HT-29 (cell line): ENCODE results near the gene PPP4R4. TPM values are rescaled to one million over a fixed set of nuclear protein-coding genes. Genes with fewer than 3 reads are reported as not detected.

ENCODE experiments used
- DNase-seq: peaks from one replicate; pipeline ENCODE4 v3.0.0-alpha.2; 2015; ENCODE audit warnings: low spot score
- total RNA-seq: library from RNA; depleted of rRNA; stranded (reverse); fragments of >200 nt; shearing (Covaris generic); gene quantifications from 2 replicates; pipeline ENCODE4 v1.2.3, GENCODE V29; 2014; rRNA removed

Gene PPP4R4, protein sequence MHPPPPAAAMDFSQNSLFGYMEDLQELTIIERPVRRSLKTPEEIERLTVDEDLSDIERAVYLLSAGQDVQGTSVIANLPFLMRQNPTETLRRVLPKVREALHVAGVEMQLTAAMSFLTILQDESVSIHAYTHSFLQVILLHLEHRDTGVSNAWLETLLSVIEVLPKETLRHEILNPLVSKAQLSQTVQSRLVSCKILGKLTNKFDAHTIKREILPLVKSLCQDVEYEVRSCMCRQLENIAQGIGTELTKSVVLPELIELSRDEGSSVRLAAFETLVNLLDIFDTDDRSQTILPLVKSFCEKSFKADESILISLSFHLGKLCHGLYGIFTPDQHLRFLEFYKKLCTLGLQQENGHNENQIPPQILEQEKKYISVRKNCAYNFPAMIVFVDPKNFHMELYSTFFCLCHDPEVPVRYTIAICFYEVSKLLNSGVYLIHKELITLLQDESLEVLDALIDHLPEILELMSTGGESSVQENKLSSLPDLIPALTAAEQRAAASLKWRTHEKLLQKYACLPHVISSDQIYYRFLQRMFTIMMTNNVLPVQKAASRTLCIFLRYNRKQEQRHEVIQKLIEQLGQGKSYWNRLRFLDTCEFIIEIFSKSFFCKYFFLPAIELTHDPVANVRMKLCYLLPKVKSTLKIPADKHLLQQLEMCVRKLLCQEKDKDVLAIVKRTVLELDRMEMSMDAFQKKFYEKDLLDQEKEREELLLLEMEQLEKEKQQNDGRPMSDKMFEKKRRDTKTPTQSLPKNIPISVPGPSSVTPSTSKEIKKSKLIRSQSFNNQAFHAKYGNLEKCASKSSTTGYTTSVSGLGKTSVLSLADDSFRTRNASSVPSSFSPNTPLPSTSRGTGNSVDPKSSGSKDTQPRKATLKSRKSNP
- total RNA-seq, result 0.03 and 0.94 TPM in 2 replicates

DNA sequence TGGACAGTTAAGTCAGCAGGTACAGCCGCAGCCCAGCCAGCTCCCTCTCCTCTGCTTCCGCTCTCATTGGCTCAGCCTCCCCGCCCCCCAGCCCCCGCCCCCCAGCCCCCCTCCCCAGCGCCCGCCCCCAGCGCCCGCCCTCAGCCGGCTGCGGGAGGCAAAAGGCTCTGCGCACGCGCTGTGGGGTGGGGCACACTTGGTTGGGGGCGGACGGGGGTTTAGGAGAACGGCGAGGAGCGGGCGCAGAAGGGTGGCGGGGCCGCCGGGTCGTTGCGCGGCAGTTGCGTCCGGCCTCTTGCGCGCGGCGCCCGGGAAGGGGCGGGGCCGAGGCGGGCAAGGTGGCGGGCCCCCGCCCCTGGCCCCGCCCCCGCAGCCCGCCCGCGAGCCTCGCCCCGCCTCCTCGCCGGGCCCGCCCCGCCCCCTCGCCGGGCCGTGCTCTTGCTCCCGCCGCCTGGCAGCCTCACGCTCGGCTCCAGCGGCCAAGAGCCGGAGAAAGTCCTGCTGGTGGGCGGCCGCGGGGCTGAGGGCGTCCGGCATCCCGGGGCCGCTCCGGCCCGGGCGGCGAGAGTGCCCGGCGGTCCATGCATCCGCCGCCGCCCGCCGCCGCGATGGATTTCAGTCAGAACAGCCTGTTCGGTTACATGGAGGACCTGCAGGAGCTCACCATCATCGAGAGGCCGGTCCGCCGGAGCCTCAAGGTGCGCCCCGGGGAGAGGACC, at the start of gene PPP4R4:
TSS of gene PPP4R4 (plus strand) at position 438 of the 719 bp plus-strand sequence. CDS start at position 582, 144 bp downstream.
- peak; percentile 40 for DNase-seq

DNA sequence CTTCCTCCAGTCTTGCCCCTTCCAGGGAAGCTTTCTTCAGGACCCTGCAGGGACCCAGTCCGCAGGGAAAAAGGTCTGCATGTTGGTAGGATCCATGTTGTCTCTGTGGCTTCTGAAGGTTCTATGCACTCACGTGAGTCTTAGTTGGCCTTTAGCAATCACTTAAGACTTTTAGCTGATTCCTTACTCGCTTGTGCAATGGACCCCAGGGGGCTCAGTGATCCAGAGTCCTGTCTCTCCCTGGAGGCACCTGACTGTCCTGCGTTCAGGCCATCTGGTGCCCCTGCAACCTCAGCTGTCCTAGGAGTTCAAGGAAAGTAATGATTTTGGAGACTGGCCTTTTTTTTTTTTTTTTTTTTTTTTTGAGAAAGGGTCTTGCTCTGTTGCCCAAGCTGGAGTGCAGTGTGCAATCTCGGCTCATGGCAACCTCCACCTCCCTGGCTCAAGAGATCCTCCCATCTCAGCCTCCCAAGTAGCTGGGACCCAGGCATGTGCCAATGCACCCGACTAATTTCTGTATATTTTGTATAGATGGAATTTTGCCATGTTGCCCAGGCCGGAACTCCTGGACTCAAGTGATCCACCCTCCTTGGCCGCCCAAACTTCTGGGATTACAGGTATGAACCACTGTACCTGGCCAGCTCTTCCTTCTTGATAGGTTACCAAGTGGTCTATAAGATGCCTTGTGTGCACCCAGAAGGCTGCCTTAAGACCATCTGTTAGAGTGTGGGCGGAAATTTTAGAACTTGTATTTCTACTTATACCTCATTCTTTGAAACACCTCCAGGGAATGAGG, 49.3 kb upstream of the PPP4R4 start:
- no peak for DNase-seq

DNA sequence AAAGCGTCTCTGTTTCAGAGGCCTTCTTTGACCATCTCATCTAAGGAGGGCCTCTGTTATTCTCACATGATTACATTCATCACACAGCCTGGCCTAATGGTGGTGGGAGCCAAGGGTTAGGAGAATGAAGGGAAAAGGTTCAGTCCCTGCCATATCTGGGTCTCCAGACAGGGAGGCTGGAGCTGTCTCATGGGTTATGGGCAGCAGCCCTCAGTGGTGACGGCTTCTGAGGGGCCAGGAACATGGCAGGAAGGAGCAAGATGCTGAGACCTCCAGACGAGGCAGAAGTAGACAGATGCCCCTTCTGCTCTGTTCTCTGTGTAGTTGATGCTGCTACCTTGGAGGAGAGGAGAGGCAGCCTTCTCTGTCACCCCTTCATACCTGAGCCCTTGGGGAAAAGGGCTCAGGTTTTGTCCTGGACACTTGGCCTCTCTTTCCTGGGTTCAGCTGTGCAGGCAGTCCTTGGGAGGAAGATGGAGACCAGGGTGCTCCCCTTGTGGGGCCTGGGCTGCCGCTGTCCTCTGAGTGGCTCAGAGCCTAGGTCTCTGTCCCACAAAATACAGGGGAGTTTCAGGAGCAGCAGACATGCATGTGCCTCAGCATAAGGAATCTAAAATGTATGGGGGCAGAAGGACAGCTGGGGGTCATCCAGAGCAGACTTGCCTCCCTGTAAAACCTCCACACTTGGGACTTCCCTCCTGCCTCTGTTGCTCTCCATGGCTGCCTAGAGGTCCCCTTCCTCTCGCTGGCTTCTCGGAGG, 48.3 kb upstream of the PPP4R4 start:
- no peak for DNase-seq

DNA sequence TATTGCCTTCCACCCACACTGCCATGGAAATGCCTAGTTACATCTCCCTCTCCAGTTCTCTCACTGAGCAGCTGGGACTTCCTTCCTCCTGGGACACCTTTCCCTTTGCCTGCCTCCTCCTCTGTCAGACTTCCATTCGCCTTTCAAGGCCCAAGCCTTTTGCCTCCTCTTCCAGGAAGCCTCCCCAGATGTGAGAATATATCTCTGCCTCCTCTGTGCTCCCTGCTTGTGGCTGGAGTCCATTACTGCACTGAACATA, 47.8 kb upstream of the PPP4R4 start:
- no peak for DNase-seq

DNA sequence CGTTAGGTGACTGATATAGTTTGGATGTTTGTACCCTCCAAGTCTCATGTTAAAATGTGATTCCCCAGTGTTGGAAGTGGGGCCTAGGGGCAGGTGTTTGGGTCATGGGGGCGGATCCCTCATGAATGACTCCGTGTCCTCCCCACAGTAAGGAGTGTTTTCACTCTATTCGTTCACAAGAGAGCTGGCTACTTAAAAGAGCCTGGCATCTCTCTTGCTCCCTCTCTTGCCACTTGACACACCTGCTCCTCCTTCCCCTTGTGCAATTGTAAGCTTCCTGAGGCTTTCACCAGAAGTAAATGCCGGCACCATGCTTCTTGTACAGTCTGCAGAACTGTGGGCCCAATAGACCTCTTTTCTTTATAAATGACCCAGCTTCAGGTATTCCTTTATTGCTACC, 47.3 kb upstream of the PPP4R4 start:
- DNase-seq, result no peak

DNA sequence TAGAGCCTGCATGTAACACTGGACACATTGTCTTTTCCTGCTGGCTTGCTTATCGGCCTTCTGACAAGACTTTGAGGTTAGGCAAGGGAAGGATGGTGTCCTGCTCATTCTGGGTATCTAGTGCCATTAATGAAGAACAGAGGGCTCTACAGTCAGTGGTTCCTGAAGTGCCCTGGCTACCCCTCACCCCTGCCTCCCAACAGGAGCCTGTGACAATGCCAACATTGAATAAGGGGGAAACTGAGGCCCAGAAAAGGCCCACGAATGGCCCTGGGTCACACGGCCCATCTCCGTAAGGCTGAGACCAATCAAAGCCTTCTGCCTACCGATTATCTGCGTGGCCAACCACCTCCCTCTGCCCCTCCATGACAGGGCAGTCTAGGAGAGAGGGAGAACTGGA, 46.8 kb upstream of the PPP4R4 start:
- DNase-seq, result no peak

DNA sequence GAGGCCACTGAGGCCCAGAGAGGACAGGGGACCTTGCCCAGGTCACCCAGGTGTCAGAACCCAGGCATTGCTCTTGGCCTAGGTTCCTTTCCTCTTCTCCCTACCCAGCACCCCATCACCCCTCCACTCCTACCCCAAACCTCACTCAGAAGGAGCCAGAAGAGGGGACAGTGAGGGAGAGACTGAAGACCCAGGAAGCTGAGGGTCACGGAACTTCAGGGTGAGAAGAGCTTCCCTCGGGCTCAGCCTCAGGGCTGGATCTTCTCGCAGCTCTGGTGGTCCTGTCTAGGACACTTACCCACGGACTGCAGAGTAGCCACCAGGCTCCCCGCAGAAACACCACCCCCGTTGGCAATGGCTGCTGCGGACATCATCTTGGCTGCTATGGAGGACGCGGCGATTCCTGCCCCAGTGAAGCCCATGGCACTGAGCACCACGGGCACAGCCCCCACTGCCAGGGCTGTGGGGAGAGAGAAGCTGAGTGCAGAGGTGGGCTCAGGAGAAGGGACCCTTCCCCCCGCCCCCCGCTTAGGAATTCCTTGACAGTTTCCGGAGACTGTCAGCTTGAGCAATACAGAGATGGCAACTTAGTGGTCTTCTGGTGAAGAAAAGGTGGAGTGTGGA, 45.8 kb upstream of the PPP4R4 start:
- no peak for DNase-seq

DNA sequence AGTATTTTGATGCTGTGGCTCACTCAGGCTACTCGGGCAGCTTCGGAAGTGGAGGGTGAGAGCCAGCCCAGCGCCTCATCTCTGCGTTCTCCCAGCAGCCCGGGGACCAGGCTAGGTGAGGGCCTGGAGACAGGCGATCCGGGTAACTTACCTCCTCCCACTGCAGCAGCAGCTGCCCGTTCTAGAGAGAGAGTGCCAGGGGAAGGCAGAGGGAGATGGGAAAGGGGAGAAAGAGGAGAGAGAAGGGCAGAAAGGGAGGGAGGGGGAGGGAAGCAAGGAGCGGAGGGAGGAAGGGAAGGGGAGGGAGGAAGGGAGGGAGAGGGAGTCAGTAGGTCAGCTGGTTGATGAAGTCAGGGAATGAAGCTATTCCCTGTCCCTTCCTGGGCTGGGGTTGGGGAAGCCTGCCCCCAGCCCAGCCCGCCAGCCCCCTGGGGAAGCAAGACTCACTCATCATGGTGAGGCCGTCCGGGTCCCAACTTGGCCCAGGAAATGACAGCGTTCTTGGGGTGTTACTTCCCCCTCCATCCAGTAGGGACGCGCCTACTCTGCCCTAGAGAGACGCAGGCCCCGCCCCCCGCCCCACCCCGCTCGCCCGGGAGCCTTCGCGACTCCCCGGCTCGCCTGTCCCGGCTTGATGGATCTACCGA, 44.9 kb upstream of the PPP4R4 start, which contains the start of gene IFI27L2:
TSS of gene IFI27L2 (minus strand) at position 494 of the 647 bp plus-strand sequence. CDS start at position 454, 40 bp downstream.
- peak; percentile 61 for DNase-seq

DNA sequence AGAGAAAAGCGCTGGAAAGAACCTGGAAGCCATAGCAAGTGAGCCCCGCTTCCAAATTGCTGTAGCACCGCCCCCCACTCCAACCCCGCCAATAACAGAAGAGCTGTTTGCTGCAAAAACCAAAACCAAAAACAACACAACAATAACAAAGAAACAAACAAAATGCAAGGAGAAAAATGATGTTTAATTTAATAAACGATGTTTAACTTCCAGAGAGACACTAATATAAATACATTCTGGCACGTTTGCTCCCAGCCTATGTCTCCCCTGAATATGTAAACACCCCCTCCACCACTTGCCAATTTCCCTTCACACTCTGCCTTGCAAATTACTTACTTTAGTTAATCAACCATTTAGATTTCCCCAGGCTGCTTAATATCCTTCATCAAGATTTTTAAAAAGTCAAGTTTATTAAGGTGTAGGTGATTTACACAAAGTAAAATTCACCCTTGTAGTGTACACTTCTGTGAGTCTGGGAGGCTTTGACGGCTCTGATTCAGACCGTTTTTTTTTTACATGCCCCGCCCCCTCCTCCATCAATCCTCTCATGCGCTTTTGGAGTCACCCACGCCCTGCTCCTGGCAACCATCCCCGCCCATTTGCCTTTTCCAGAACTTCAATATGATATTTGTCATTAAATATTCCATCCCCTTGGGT, 44.2 kb upstream of the PPP4R4 start:
- DNase-seq, result peak; percentile 13

DNA sequence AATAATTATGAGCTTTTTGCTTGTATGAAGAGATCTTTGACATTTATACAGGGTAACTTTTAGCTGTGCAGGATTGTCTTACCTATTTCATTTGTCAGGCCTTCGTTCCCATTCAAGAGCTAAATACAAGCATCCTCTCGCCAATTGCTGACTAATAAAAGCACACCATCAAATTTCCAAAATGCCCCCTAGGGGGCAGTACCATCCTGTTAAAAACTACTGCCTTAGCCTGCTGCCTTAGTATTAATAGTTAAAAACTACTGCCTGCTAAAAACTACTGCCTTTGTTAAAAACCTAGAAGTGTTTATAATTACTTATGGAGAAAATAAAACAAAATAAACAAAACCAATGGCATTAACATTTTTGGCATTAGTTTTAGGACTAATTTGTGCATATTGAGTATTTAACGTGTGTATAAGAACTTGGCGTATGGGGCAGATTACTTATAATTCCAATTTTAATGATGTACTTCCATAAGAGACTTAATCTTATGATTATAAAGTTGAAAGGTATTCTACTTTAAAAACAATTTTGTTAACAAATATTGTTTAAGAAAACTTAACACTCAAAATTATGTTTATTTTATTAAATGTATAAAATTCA, 41.7 kb upstream of the PPP4R4 start:
- DNase-seq, result peak; percentile 84

DNA sequence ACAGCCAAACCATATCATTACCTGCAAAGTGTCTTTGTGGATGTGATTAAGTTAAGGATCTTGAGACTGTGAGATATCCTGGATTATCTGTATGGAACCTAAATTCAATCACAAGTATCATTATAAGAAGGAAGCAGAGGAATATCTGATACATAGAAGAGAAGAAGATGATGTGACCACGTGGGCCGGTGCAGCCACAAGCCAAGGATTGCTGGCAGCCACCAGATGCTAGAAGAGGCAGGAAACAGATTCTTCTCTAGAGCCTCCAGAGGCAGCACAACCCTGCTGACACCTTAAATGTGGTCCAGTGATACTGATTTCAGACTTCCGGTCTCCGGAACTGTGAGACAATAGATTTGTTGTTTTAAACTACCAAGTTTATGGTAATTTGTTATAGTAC, 38.6 kb upstream of the PPP4R4 start:
- DNase-seq, result no peak

DNA sequence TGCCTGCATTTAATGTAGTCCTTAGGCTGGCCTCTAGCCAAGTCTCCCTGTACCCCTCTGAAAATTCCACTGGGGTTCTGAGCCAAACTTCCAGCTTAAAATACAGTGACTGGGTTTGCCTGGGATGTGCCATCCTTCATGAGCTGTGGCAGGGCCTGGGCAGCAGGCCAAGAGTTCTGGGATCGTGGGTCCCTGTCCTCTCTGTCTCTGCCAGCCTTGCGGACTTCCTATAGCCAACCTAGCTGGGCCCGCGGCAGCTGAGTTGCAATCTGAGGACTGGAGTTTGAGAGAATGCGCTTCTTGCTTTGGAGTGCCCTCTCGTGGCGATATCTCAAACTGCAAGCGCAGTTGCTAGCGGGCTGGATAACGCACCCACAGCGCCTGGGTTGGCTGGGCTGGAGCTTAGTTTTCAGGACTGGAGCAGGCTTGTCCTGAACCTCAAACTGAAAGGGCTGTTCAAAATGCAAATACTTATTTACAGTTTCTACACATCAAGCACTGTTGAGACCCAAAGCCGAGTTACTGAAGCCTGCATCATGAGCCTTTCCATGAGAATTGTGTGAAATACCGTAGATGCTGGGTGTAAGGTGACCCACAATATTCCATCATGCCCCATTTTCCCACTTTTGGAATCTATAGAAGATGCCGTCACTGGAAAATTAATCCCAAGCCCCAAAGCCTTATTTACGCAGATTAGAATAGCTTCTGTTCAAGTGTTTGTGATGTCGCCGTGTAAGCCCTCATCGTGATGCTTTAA, 37.4 kb upstream of the PPP4R4 start:
- peak; percentile 85 for DNase-seq

DNA sequence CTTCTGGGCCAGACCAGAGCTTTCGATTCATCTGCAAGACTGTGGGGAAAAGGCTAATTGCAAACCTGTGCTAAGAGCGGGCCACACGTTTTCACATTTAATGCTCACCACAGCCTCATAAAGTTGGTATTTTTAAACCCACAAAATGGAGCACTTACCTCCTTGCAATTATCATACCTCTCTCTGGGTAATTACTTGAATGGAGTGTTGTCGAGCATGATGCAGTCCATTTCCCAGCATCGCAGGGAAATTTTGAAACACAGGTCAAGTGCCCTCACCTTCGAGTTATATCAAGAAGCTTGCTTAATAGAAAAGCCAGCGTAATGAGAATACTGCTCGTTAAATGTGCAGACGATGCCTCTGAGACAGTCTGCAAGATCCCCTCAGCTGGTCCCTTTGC, 35.9 kb upstream of the PPP4R4 start:
- DNase-seq, result no peak

DNA sequence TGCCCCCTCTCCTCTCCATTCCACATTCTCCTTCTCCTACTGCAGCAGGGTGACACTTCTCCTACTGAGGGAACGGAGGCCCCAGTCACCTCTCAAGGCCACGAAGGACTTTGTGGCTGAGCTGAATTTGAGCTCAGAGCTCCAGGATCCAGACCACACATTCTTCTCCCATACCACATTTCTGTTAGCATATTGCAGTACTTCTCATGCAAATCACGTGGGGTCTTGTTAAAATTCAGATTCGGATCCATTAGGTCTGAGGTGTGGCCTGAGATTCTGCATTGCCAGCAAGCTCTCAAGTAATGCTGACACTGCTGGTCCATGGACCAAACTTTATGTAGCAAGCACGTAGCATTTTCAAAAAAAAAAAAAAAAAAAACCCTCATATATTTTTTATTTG, 35.1 kb upstream of the PPP4R4 start:
- no peak for DNase-seq

DNA sequence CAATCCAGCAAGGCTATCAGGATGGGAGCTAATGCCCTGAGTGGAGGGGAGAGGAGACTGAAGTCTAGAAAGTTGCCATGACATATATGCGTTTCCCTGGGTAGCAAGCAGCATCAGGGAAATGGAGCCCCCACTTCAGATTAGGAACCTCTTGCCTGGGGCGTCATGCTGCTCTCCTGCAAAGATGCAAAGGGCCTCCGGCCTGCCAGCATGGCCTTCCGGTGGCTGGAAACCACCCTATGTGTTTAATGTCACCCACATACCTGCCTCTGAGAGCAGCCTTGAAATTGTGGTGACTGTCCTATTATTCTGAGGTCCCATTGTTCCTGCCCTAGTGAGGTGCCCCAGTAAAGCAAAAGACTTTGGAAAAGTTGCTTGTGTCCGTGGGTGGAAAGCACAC, 34.7 kb upstream of the PPP4R4 start:
- DNase-seq, result no peak

DNA sequence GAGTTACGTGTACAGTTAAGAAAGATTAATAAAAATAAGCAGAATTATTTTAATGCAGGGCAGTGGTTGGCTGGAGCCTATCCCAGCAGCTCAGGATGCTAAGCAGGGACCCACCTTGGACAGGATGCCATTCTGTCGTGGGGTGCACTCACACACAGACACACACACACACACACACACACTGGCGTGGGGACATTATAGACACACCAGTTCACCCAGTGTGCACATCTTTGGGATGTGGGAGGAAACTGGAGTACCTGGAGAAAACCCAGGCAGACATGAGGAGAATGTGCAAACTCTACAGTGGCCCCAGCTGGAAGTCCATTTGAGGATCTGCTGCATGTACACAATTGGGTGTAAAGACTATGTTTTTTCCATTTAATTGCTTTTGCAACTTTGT, 31.9 kb upstream of the PPP4R4 start:
- no peak for DNase-seq

DNA sequence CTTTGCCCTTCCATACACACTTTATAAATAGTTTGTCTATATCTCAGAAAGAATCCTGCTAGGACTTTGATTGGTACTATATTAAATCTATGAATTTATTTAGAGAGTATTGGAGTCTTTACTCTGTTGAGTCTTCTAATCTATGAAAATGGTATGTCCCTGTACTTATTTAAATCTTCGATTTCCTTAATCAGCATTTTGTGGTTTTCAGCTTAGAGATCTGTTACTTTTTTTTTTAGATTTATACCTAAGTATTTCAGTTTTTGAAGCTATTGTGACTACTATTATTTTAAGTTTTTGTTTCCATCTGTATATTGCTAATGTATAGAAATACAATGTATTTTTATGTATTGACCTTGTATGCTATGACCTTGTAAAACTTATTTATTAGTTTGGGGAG, 31.3 kb upstream of the PPP4R4 start:
- DNase-seq, result no peak

DNA sequence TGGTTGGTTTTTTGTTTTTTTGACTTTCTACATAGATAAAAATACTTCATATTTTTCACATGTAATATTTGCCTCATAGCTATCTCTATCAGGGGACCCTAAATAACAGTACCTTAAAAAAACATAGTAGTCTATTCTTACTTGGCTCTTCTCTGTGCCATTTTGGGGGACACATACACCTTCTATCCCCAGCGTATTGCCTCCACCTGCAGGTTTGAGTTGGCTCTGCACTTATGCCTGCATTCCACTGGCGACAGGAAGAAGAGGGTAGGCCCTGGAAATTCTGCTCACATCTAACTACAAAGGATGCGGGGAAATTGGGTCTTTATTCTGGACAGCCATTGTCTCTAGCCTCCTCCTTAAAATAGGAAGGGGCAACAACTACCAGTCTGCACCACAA, 30.9 kb upstream of the PPP4R4 start:
- DNase-seq, result peak; percentile 8
